Mesothelial cell of epicardium (in vitro differentiated cells): ENCODE measurements around the gene IPO7. TPM values are rescaled to one million over a fixed set of nuclear protein-coding genes. Genes with fewer than 3 reads are reported as not detected.
"Not testable (repeated sequence)": the region's sequence is repeated elsewhere in the genome, so short reads cannot be mapped to it uniquely, and the experiment has no call there.

Experiments
- DNase-seq, 2 experiments: peaks; one replicate each; pipeline ENCODE4 v3.0.0; 2021; ENCODE audit warnings: low spot score in 2 of 2; ENCODE audit not compliant: unreplicated experiment in 2 of 2
- H3K27ac Mint-ChIP-seq: 2 replicates; pipeline ENCODE4 v1.8.0; 2021; ENCODE audit warnings: mixed read lengths
- H3K27me3 Mint-ChIP-seq: 2 replicates; pipeline ENCODE4 v1.8.0; 2021; ENCODE audit warnings: low read depth, mixed read lengths
- H3K36me3 Mint-ChIP-seq: 2 replicates; pipeline ENCODE4 v1.8.0; 2021; ENCODE audit warnings: mixed read lengths
- H3K4me1 Mint-ChIP-seq: 2 replicates; pipeline ENCODE4 v1.8.0; 2021; ENCODE audit warnings: mixed read lengths
- H3K4me3 Mint-ChIP-seq: 2 replicates; pipeline ENCODE4 v1.8.0; 2021; ENCODE audit warnings: mild to moderate bottlenecking, moderate library complexity, mixed read lengths
- H3K9me3 Mint-ChIP-seq: 2 replicates; pipeline ENCODE4 v1.8.0; 2021; ENCODE audit warnings: mixed read lengths
- CTCF ChIP-seq: fragments of 200-600 bp; sonication (generic); IDR thresholded peaks from one replicate; pipeline ENCODE4 v1.5.0; 2021; ENCODE audit warnings: antibody characterized with exemption; ENCODE audit not compliant: unreplicated experiment
- total RNA-seq: library from RNA; stranded (reverse); gene quantifications from 3 replicates; pipeline ENCODE4 v1.2.1, GENCODE V29; 2021

Gene IPO7
- total RNA-seq = 123 to 140 TPM (median 129 TPM) in 3 replicates

- no peaks in the 10 kb centered on the region for H3K27me3 Mint-ChIP-seq
- H3K9me3 Mint-ChIP-seq = no peaks in the 10 kb centered on the region
- no peak for TF ChIP-seq CTCF
- peak within 1 kb of the TSS; percentile 90 for H3K27ac Mint-ChIP-seq
- H3K4me1 Mint-ChIP-seq = peaks cover 38% of the 10 kb centered on the region
- peak within 1 kb of the TSS; percentile 87 for H3K4me3 Mint-ChIP-seq
- DNase-seq = peak; percentile 67 to 82
- H3K36me3 Mint-ChIP-seq = no peaks in the 10 kb centered on the region
Observed at GRCh38 chr11:9384535-9385326, at the start of gene IPO7. IPO7 (plus strand) TSS chr11:9384652; CDS start chr11:9384764, 112 bp downstream.

- no peaks in the 10 kb centered on the region for H3K27me3 Mint-ChIP-seq
- no peak overlapping the region for H3K4me3 Mint-ChIP-seq
- no peak for DNase-seq
- no peaks in the 10 kb centered on the region for H3K9me3 Mint-ChIP-seq
- no peak overlapping the region for H3K27ac Mint-ChIP-seq
- H3K4me1 Mint-ChIP-seq = peaks cover 9% of the 10 kb centered on the region
- no peak for TF ChIP-seq CTCF
- H3K36me3 Mint-ChIP-seq = no peaks in the 10 kb centered on the region
Observed at GRCh38 chr11:9341638-9342178, 42.7 kb upstream of the IPO7 start.

- H3K36me3 Mint-ChIP-seq = no peaks in the 10 kb centered on the region
- H3K27ac Mint-ChIP-seq = peak overlapping the region; percentile 22
- DNase-seq = no peak
- peaks cover 4% of the 10 kb centered on the region for H3K9me3 Mint-ChIP-seq
- peaks cover 11% of the 10 kb centered on the region for H3K4me1 Mint-ChIP-seq
- no peaks in the 10 kb centered on the region for H3K27me3 Mint-ChIP-seq
- H3K4me3 Mint-ChIP-seq = no peak overlapping the region
- no peak for TF ChIP-seq CTCF
Observed at GRCh38 chr11:9344061-9344680, 40.3 kb upstream of the IPO7 start.

GRCh38 chr11:9347100-9347499 lies 37.4 kb upstream of the IPO7 start:
- DNase-seq = no peak
- Mint-ChIP-seq H3K4me1 (peaks cover 13% of the 10 kb centered on the region), H3K9me3 (peaks cover 4% of the 10 kb centered on the region), H3K27ac (no peak overlapping the region), H3K27me3 (no peaks in the 10 kb centered on the region), H3K36me3 (no peaks in the 10 kb centered on the region), H3K4me3 (no peak overlapping the region)
- TF ChIP-seq CTCF = no peak

GRCh38 chr11:9347779-9348178 lies 36.7 kb upstream of the IPO7 start:
- H3K27ac Mint-ChIP-seq, DNase-seq, H3K27me3 Mint-ChIP-seq, H3K9me3 Mint-ChIP-seq, H3K4me3 Mint-ChIP-seq, H3K36me3 Mint-ChIP-seq: not testable (repeated sequence)
- peaks cover 13% of the 10 kb centered on the region for H3K4me1 Mint-ChIP-seq

GRCh38 chr11:9351321-9351881 lies 33.1 kb upstream of the IPO7 start:
- no peak for DNase-seq
- peaks cover 6% of the 10 kb centered on the region for H3K4me1 Mint-ChIP-seq
- no peak for TF ChIP-seq CTCF
- H3K4me3 Mint-ChIP-seq = no peak overlapping the region
- no peaks in the 10 kb centered on the region for H3K27me3 Mint-ChIP-seq
- H3K27ac Mint-ChIP-seq = peak overlapping the region; percentile 74
- no peaks in the 10 kb centered on the region for H3K36me3 Mint-ChIP-seq
- peaks cover 4% of the 10 kb centered on the region for H3K9me3 Mint-ChIP-seq
